ENCODE results near the gene PAQR4. TPM values are rescaled to one million over a fixed set of nuclear protein-coding genes. Genes with fewer than 3 reads are reported as not detected.

Gene PAQR4
- total and polyA plus RNA-seq, 2 of the 13 experiments (the other 11 are each of a cell fraction or from before 2014, with no cell fraction given), result 15.9 to 24.8 TPM

DNA sequence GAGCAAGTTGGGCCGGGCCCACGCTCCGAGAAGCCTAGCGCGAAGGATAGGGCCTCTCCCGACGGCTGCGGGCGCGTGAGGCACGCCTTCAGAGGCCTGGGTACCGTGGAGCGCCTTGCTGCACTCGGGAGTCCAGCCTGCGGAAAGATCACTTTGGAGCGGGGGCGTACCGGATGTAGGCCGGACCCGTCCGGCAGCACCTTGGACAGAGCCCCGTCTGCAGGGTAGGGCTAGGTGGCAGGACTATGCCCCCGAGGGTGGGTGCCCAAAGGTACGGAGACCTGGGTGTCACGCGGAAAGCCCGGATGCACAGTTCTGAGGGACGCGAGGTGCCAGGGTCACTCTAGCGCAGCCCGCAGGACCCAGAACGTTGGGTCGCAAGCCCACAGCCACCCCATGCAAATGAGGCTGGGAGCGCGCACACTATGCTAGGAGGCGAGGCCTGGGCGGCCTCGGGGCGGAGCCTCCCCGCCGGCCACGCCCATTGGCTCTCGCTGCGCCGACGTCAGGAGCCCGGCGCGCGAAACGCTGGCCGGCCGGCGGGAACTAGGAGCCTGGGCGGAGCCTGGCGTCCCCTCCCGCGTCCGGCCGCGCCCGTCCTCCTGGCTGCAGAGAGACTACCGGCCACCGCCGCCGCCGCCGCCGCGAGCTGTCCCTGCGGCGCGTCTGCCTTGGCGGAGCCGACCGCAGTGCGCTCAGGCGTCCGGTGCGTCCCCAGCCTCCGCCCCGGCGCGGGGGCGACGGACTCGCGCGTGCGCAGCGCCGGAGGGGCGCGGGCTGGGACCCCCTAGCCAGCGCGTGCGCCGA, at the start of gene PAQR4 (continued):
- TF ChIP-seq, protein P1, sequence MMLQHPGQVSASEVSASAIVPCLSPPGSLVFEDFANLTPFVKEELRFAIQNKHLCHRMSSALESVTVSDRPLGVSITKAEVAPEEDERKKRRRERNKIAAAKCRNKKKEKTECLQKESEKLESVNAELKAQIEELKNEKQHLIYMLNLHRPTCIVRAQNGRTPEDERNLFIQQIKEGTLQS (CRISPR knock-in tag; IDR thresholded peaks at IDR 0.05), result peak; percentile 74; the same call in 1 of the 2 replicates
- TF ChIP-seq, protein P2, sequence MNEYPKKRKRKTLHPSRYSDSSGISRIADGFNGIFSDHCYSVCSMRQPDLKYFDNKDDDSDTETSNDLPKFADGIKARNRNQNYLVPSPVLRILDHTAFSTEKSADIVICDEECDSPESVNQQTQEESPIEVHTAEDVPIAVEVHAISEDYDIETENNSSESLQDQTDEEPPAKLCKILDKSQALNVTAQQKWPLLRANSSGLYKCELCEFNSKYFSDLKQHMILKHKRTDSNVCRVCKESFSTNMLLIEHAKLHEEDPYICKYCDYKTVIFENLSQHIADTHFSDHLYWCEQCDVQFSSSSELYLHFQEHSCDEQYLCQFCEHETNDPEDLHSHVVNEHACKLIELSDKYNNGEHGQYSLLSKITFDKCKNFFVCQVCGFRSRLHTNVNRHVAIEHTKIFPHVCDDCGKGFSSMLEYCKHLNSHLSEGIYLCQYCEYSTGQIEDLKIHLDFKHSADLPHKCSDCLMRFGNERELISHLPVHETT (CRISPR knock-in tag; conservative IDR thresholded peaks at IDR 0.05), result peak; percentile 86
- TF ChIP-seq KDM6A (CRISPR knock-in tag; IDR thresholded peaks at IDR 0.05; ENCODE audit: low read depth) (no peak), HCFC1 (IDR thresholded peaks at IDR 0.05; ENCODE audit: low read depth, low read length) (no peak), ZNF451 (CRISPR knock-in tag; IDR thresholded peaks at IDR 0.05) (peak; percentile 62), SNAI1 (CRISPR knock-in tag; IDR thresholded peaks at IDR 0.05; ENCODE audit: borderline replicate concordance) (peak; percentile 86; the same call in 1 of the 2 replicates), KLF11 (CRISPR knock-in tag; IDR thresholded peaks at IDR 0.05) (peak; percentile 96), SRSF9 (IDR thresholded peaks at IDR 0.05; ENCODE audit: borderline replicate concordance, insufficient read depth, low read depth, low read length, poor library complexity, severe bottlenecking) (no peak), ARHGAP35 (CRISPR knock-in tag; IDR thresholded peaks at IDR 0.05; ENCODE audit: borderline replicate concordance) (0 out of 2 replicates have a peak, but pooled peaks have one; percentile 82), MTA1 (CRISPR knock-in tag; IDR thresholded peaks at IDR 0.05; ENCODE audit: borderline replicate concordance) (peak; percentile 56; the same call in 1 of the 2 replicates), RFXANK (CRISPR knock-in tag; IDR thresholded peaks at IDR 0.05) (no peak; the same call in 1 of the 2 replicates), JARID2 (CRISPR knock-in tag; IDR thresholded peaks at IDR 0.05; ENCODE audit: insufficient replicate concordance) (peak; percentile 68), NFRKB (IDR thresholded peaks at IDR 0.05) (no peak), SIN3B (IDR thresholded peaks at IDR 0.05; ENCODE audit: low read length) (peak; percentile 69; the same call in 1 of the 2 replicates), ZKSCAN5 (CRISPR knock-in tag; IDR thresholded peaks at IDR 0.05) (0 out of 2 replicates have a peak, but pooled peaks have one; percentile 12), NFE2 (CRISPR knock-in tag; IDR thresholded peaks at IDR 0.05) (no peak)
- TF ChIP-seq, protein P3, sequence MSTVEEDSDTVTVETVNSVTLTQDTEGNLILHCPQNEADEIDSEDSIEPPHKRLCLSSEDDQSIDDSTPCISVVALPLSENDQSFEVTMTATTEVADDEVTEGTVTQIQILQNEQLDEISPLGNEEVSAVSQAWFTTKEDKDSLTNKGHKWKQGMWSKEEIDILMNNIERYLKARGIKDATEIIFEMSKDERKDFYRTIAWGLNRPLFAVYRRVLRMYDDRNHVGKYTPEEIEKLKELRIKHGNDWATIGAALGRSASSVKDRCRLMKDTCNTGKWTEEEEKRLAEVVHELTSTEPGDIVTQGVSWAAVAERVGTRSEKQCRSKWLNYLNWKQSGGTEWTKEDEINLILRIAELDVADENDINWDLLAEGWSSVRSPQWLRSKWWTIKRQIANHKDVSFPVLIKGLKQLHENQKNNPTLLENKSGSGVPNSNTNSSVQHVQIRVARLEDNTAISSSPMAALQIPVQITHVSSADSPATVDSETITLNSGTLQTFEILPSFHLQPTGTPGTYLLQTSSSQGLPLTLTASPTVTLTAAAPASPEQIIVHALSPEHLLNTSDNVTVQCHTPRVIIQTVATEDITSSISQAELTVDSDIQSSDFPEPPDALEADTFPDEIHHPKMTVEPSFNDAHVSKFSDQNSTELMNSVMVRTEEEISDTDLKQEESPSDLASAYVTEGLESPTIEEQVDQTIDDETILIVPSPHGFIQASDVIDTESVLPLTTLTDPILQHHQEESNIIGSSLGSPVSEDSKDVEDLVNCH (CRISPR knock-in tag; IDR thresholded peaks at IDR 0.05), result peak; percentile 85; the same call in 1 of the 2 replicates
- TF ChIP-seq, protein P4, sequence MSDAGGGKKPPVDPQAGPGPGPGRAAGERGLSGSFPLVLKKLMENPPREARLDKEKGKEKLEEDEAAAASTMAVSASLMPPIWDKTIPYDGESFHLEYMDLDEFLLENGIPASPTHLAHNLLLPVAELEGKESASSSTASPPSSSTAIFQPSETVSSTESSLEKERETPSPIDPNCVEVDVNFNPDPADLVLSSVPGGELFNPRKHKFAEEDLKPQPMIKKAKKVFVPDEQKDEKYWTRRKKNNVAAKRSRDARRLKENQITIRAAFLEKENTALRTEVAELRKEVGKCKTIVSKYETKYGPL (CRISPR knock-in tag; IDR thresholded peaks at IDR 0.05), result peak; percentile 89; the same call in 1 of the 2 replicates
- TF ChIP-seq, protein P5, sequence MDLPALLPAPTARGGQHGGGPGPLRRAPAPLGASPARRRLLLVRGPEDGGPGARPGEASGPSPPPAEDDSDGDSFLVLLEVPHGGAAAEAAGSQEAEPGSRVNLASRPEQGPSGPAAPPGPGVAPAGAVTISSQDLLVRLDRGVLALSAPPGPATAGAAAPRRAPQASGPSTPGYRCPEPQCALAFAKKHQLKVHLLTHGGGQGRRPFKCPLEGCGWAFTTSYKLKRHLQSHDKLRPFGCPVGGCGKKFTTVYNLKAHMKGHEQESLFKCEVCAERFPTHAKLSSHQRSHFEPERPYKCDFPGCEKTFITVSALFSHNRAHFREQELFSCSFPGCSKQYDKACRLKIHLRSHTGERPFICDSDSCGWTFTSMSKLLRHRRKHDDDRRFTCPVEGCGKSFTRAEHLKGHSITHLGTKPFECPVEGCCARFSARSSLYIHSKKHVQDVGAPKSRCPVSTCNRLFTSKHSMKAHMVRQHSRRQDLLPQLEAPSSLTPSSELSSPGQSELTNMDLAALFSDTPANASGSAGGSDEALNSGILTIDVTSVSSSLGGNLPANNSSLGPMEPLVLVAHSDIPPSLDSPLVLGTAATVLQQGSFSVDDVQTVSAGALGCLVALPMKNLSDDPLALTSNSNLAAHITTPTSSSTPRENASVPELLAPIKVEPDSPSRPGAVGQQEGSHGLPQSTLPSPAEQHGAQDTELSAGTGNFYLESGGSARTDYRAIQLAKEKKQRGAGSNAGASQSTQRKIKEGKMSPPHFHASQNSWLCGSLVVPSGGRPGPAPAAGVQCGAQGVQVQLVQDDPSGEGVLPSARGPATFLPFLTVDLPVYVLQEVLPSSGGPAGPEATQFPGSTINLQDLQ (CRISPR knock-in tag; IDR thresholded peaks at IDR 0.05), result peak; percentile 80; the same call in 1 of the 2 replicates
- TF ChIP-seq, protein P6, sequence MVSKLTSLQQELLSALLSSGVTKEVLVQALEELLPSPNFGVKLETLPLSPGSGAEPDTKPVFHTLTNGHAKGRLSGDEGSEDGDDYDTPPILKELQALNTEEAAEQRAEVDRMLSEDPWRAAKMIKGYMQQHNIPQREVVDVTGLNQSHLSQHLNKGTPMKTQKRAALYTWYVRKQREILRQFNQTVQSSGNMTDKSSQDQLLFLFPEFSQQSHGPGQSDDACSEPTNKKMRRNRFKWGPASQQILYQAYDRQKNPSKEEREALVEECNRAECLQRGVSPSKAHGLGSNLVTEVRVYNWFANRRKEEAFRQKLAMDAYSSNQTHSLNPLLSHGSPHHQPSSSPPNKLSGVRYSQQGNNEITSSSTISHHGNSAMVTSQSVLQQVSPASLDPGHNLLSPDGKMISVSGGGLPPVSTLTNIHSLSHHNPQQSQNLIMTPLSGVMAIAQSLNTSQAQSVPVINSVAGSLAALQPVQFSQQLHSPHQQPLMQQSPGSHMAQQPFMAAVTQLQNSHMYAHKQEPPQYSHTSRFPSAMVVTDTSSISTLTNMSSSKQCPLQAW (CRISPR knock-in tag; IDR thresholded peaks at IDR 0.05), result peak; percentile 92
